ENCODE measurements around the gene TBC1D5. TPM values are rescaled to one million over a fixed set of nuclear protein-coding genes. Genes with fewer than 3 reads are reported as not detected.
"Not testable (repeated sequence)": the region's sequence is repeated elsewhere in the genome, so short reads cannot be mapped to it uniquely, and the experiment has no call there.

The TBC1D5 gene
- polyA plus RNA-seq, 6 donors from 2014 or later: 54.7 to 83.0 (median 73.6) TPM

GRCh38 chr3:17726313-17726712 is 16.1 kb downstream of the TBC1D5 start:
- H3K36me3 Mint-ChIP-seq: peaks cover 23 to 27% of the 10 kb centered on the region in 2 donors
- ATAC-seq (ENCODE audit: low read depth in 2 of 2): no peak
- peaks cover 0 to 4% (median 0%) of the 10 kb centered on the region in 7 donors for H3K9me3 Mint-ChIP-seq
- no peak overlapping the region for H3K4me3 Mint-ChIP-seq
- H3K27me3 Mint-ChIP-seq: no peaks in the 10 kb centered on the region
- H3K4me1 Mint-ChIP-seq: peaks cover 3 to 21% (median 18%) of the 10 kb centered on the region in 3 donors
- DNase-seq: no peak
- no peak overlapping the region for H3K27ac Mint-ChIP-seq

- ATAC-seq (ENCODE audit: low read depth in 2 of 2); H3K4me3 Mint-ChIP-seq; DNase-seq; H3K9me3 Mint-ChIP-seq; H3K27ac Mint-ChIP-seq; H3K27me3 Mint-ChIP-seq: not testable (repeated sequence)
- Mint-ChIP-seq H3K4me1 (peaks cover 3 to 21% (median 14%) of the 10 kb centered on the region in 3 donors), H3K36me3 (peaks cover 23 to 25% of the 10 kb centered on the region in 2 donors)
Observed at GRCh38 chr3:17725844-17726243, 16.6 kb downstream of the TBC1D5 start.

- Mint-ChIP-seq H3K27ac (no peak overlapping the region), H3K4me3 (no peak overlapping the region), H3K9me3 (peaks cover 0 to 4% (median 0%) of the 10 kb centered on the region in 7 donors), H3K4me1 (peaks cover 0 to 22% (median 13%) of the 10 kb centered on the region in 3 donors), H3K27me3 (no peaks in the 10 kb centered on the region), H3K36me3 (peaks cover 18 to 25% of the 10 kb centered on the region in 2 donors)
- no peak for DNase-seq
- ATAC-seq (ENCODE audit: low read depth in 2 of 2): no peak
Observed at GRCh38 chr3:17724948-17725347, 17.5 kb downstream of the TBC1D5 start.

- no peaks in the 10 kb centered on the region for H3K27me3 Mint-ChIP-seq
- no peak for ATAC-seq (ENCODE audit: low read depth in 2 of 2)
- peaks cover 18 to 25% of the 10 kb centered on the region in 2 donors for H3K36me3 Mint-ChIP-seq
- H3K9me3 Mint-ChIP-seq: peaks cover 0 to 4% (median 0%) of the 10 kb centered on the region in 7 donors
- H3K4me1 Mint-ChIP-seq: peaks cover 0 to 20% (median 7%) of the 10 kb centered on the region in 3 donors
- no peak overlapping the region for H3K4me3 Mint-ChIP-seq
- no peak for DNase-seq
- H3K27ac Mint-ChIP-seq: no peak overlapping the region
Observed at GRCh38 chr3:17724122-17724521, 18.3 kb downstream of the TBC1D5 start.

- Mint-ChIP-seq H3K27ac (peak overlapping the region in 1 of 6 donors; percentile 84), H3K4me1 (peaks cover 8 to 25% (median 23%) of the 10 kb centered on the region in 3 donors), H3K27me3 (no peaks in the 10 kb centered on the region), H3K36me3 (peaks cover 37 to 38% of the 10 kb centered on the region in 2 donors), H3K4me3 (no peak overlapping the region), H3K9me3 (peaks cover 5 to 40% (median 27%) of the 10 kb centered on the region in 7 donors)
- no peak for ATAC-seq (ENCODE audit: low read depth in 2 of 2)
- no peak for DNase-seq
Observed at GRCh38 chr3:17717411-17717810, 25.0 kb downstream of the TBC1D5 start.

GRCh38 chr3:17714473-17714872 is 28.0 kb downstream of the TBC1D5 start:
- ATAC-seq (ENCODE audit: low read depth in 2 of 2) (no peak), DNase-seq (no peak)
- peaks cover 15 to 40% (median 29%) of the 10 kb centered on the region in 3 donors for H3K4me1 Mint-ChIP-seq
- H3K27ac Mint-ChIP-seq: no peak overlapping the region
- peak overlapping the region in 1 of 8 donors; percentile 12 for H3K4me3 Mint-ChIP-seq
- no peaks in the 10 kb centered on the region for H3K27me3 Mint-ChIP-seq
- H3K9me3 Mint-ChIP-seq: peaks cover 5 to 40% (median 27%) of the 10 kb centered on the region in 7 donors
- H3K36me3 Mint-ChIP-seq: peaks cover 42 to 45% of the 10 kb centered on the region in 2 donors

GRCh38 chr3:17709236-17709810 is 33.1 kb downstream of the TBC1D5 start:
- no peak for ATAC-seq (ENCODE audit: low read depth in 2 of 2)
- peak overlapping the region in 1 of 6 donors; percentile 72 for H3K27ac Mint-ChIP-seq
- H3K27me3 Mint-ChIP-seq: no peaks in the 10 kb centered on the region
- H3K4me1 Mint-ChIP-seq: peaks cover 13 to 40% (median 31%) of the 10 kb centered on the region in 3 donors
- H3K36me3 Mint-ChIP-seq: peaks cover 14 to 32% of the 10 kb centered on the region in 2 donors
- H3K9me3 Mint-ChIP-seq: peaks cover 0 to 19% (median 7%) of the 10 kb centered on the region in 7 donors
- no peak for DNase-seq
- no peak overlapping the region for H3K4me3 Mint-ChIP-seq

- Mint-ChIP-seq H3K9me3 (peaks cover 0 to 10% (median 0%) of the 10 kb centered on the region in 7 donors), H3K4me3 (no peak overlapping the region), H3K27ac (peak overlapping the region in 2 of 6 donors; percentile 5 to 47), H3K4me1 (peaks cover 13 to 31% (median 31%) of the 10 kb centered on the region in 3 donors), H3K27me3 (no peaks in the 10 kb centered on the region), H3K36me3 (peaks cover 5 to 19% of the 10 kb centered on the region in 2 donors)
- no peak for ATAC-seq (ENCODE audit: low read depth in 2 of 2)
- DNase-seq: no peak
Observed at GRCh38 chr3:17707813-17708543, 34.5 kb downstream of the TBC1D5 start.

- not testable (repeated sequence) for H3K4me3 Mint-ChIP-seq, H3K9me3 Mint-ChIP-seq, DNase-seq, H3K27me3 Mint-ChIP-seq
- peak in 1 of 2 donors; percentile 37 for ATAC-seq (ENCODE audit: low read depth in 2 of 2)
- peaks cover 5 to 14% of the 10 kb centered on the region in 2 donors for H3K36me3 Mint-ChIP-seq
- H3K27ac Mint-ChIP-seq: peak overlapping the region in 1 of 6 donors; percentile 92
- H3K4me1 Mint-ChIP-seq: peaks cover 9 to 18% (median 17%) of the 10 kb centered on the region in 3 donors
Observed at GRCh38 chr3:17705991-17706390, 36.4 kb downstream of the TBC1D5 start.

GRCh38 chr3:17699815-17700214 is 42.6 kb downstream of the TBC1D5 start:
- DNase-seq; H3K27me3 Mint-ChIP-seq; H3K36me3 Mint-ChIP-seq; ATAC-seq (ENCODE audit: low read depth in 2 of 2); H3K27ac Mint-ChIP-seq; H3K4me3 Mint-ChIP-seq: not testable (repeated sequence)
- Mint-ChIP-seq H3K9me3 (peaks cover 0 to 14% (median 2%) of the 10 kb centered on the region in 7 donors), H3K4me1 (peaks cover 29 to 38% (median 36%) of the 10 kb centered on the region in 3 donors)

- Mint-ChIP-seq H3K36me3 (peaks cover 7 to 11% of the 10 kb centered on the region in 2 donors), H3K4me3 (peak overlapping the region in 1 of 8 donors; percentile 10), H3K9me3 (peaks cover 0 to 11% (median 2%) of the 10 kb centered on the region in 7 donors), H3K4me1 (peaks cover 44 to 53% (median 49%) of the 10 kb centered on the region in 3 donors), H3K27ac (peak overlapping the region in 4 of 6 donors; percentile 8 to 63 (median 16))
- DNase-seq; H3K27me3 Mint-ChIP-seq; ATAC-seq (ENCODE audit: low read depth in 2 of 2): not testable (repeated sequence)
Observed at GRCh38 chr3:17695665-17696064, 46.8 kb downstream of the TBC1D5 start.

GRCh38 chr3:17693670-17693999 is 48.8 kb downstream of the TBC1D5 start:
- DNase-seq; H3K9me3 Mint-ChIP-seq; ATAC-seq (ENCODE audit: low read depth in 2 of 2); H3K27me3 Mint-ChIP-seq; H3K4me3 Mint-ChIP-seq: not testable (repeated sequence)
- Mint-ChIP-seq H3K27ac (peak overlapping the region in 1 of 6 donors; percentile 65), H3K36me3 (peaks cover 7 to 11% of the 10 kb centered on the region in 2 donors), H3K4me1 (peaks cover 53 to 55% (median 54%) of the 10 kb centered on the region in 3 donors)

- Mint-ChIP-seq H3K36me3 (peaks cover 7 to 11% of the 10 kb centered on the region in 2 donors), H3K4me1 (peaks cover 54 to 58% (median 56%) of the 10 kb centered on the region in 3 donors), H3K4me3 (peak overlapping the region in 1 of 8 donors; percentile 32)
- not testable (repeated sequence) for H3K27me3 Mint-ChIP-seq; H3K27ac Mint-ChIP-seq; H3K9me3 Mint-ChIP-seq; ATAC-seq (ENCODE audit: low read depth in 2 of 2); DNase-seq
Observed at GRCh38 chr3:17692846-17693669, 49.4 kb downstream of the TBC1D5 start.

Data from naive B cell (primary cell).